Measurements from ENCODE around the gene CRYBA4.

DNA sequence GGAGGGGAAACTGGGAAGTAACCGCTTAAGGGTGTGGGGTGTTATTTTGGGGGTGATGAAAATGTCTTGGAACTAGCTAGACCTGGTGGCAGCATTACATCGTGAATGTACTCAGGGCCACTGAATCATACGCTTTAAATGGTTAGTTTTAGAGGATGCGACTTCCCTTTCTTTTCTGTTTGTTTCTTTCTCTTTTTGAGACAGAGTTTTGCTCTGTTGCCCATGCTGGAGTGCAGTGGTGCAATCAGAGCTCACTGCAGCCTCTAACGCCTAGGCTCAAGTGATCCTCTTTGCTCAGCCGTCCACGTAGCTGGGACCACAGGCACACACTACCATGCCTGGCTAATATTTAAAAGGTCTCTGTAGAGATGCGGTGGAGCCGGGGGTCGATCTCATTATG is 30.1 kb downstream of the CRYBA4 start:
- TF ChIP-seq, protein P1, sequence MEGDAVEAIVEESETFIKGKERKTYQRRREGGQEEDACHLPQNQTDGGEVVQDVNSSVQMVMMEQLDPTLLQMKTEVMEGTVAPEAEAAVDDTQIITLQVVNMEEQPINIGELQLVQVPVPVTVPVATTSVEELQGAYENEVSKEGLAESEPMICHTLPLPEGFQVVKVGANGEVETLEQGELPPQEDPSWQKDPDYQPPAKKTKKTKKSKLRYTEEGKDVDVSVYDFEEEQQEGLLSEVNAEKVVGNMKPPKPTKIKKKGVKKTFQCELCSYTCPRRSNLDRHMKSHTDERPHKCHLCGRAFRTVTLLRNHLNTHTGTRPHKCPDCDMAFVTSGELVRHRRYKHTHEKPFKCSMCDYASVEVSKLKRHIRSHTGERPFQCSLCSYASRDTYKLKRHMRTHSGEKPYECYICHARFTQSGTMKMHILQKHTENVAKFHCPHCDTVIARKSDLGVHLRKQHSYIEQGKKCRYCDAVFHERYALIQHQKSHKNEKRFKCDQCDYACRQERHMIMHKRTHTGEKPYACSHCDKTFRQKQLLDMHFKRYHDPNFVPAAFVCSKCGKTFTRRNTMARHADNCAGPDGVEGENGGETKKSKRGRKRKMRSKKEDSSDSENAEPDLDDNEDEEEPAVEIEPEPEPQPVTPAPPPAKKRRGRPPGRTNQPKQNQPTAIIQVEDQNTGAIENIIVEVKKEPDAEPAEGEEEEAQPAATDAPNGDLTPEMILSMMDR (IDR thresholded peaks at IDR 0.05), result no peak
- TF ChIP-seq MEF2A (IDR thresholded peaks at IDR 0.05; ENCODE audit: borderline replicate concordance, low read depth), result no peak
- TF ChIP-seq EP300 (IDR thresholded peaks at IDR 0.05; ENCODE audit: borderline replicate concordance in 1 of 2, low read depth in 1 of 2, low read length in 1 of 2), result no peak
- TF ChIP-seq GABPA (IDR thresholded peaks at IDR 0.05; ENCODE audit: low read depth), result no peak
- TF ChIP-seq JUND (IDR thresholded peaks at IDR 0.05), result no peak
- TF ChIP-seq, protein P2, sequence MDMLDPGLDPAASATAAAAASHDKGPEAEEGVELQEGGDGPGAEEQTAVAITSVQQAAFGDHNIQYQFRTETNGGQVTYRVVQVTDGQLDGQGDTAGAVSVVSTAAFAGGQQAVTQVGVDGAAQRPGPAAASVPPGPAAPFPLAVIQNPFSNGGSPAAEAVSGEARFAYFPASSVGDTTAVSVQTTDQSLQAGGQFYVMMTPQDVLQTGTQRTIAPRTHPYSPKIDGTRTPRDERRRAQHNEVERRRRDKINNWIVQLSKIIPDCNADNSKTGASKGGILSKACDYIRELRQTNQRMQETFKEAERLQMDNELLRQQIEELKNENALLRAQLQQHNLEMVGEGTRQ (IDR thresholded peaks at IDR 0.05; ENCODE audit: borderline replicate concordance, low read depth, low read length), result no peak
- TF ChIP-seq POLR2AphosphoS5 (IDR thresholded peaks at IDR 0.05; ENCODE audit: low read depth, low read length), result no peak
- no peak for TF ChIP-seq RAD21 (IDR thresholded peaks at IDR 0.05; ENCODE audit: low read length)
- no peak for TF ChIP-seq MXI1 (IDR thresholded peaks at IDR 0.05; ENCODE audit: low read depth, low read length)
- TF ChIP-seq, protein P3, sequence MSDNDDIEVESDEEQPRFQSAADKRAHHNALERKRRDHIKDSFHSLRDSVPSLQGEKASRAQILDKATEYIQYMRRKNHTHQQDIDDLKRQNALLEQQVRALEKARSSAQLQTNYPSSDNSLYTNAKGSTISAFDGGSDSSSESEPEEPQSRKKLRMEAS (IDR thresholded peaks at IDR 0.05; ENCODE audit: low read depth), result no peak
- TF ChIP-seq FOXJ3 (CRISPR knock-in tag; IDR thresholded peaks at IDR 0.05), result no peak
- no peak for TF ChIP-seq TAF1 (IDR thresholded peaks at IDR 0.05; ENCODE audit: borderline replicate concordance, low read depth, low read length)
